Measurements from ENCODE around the gene SLC4A1. TPM values are rescaled to one million over a fixed set of nuclear protein-coding genes. Genes with fewer than 3 reads are reported as not detected.

SLC4A1 gene
- total and polyA plus RNA-seq, 2 donors (not counting 3 experiments of a cell fraction or from before 2014, with no cell fraction given): not detected

DNA sequence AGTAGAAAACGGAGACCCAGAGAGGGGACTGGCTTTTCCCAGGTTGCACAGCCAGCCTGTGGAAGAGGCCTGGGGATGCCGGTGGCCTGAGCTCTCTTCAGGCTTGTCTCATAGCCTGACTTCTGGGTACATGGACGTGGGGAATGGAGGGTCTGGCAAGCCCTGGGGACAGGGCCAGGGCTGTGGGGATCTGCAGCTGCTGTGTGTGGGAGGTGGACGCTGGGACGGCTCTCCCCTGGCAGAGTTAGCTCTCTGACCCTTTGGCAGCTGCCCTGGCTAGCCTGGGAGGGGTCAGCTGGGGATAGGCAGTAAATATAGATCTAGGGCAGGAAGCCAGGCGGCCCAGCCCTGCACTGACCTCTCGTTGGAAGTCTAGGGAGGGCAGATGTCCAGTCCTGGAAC is 20.5 kb downstream of the SLC4A1 start:
- Histone ChIP-seq H3K9me1 (replicated peaks; ENCODE audit: control insufficient read depth, extremely low read depth, insufficient read depth, low read length) (no peaks in the 10 kb centered on the region), H3K27ac (ENCODE audit: insufficient read depth, low read depth, low read length) (no peak overlapping the region), H3K9ac (replicated peaks; ENCODE audit: extremely low read depth, insufficient read depth, low read length) (no peak overlapping the region), H3K36me3 (ENCODE audit: control insufficient read depth in 2 of 2, extremely low read depth in 1 of 2, insufficient read depth in 2 of 2, low read length in 2 of 2) (no peaks in the 10 kb centered on the region), H3K4me3 (replicated peaks in 1 of 3; ENCODE audit: insufficient read depth in 1 of 3, low read depth in 1 of 3, low read length in 3 of 3) (no peak overlapping the region), H2AFZ (ENCODE audit: low read depth, low read length) (no peak overlapping the region), H4K20me1 (replicated peaks; ENCODE audit: control insufficient read depth, extremely low read depth, insufficient read depth, low read length) (no peaks in the 10 kb centered on the region), H3K4me2 (ENCODE audit: insufficient read depth, low read length) (no peak overlapping the region), H3K4me1 (ENCODE audit: control insufficient read depth, extremely low read depth, insufficient read depth, low read length) (peaks cover 3% of the 10 kb centered on the region), H3K79me2 (ENCODE audit: control insufficient read depth, insufficient read depth, low read length) (no peaks in the 10 kb centered on the region), H3K9me3 (replicated peaks; ENCODE audit: control insufficient read depth, insufficient read depth, low read length) (no peaks in the 10 kb centered on the region), H3K27me3 (ENCODE audit: control insufficient read depth in 2 of 2, insufficient read depth in 2 of 2, low read length in 2 of 2) (no peaks in the 10 kb centered on the region)
- FAIRE-seq (no peak), DNase-seq (ENCODE audit: low read depth, low spot score) (no peak)
- intact Hi-C loops (cut with micrococcal nuclease): no loop called here
- ChIA-PET CTCF (interaction anchor here (1.1 kb wide), 1 partner anchor 11 kb away, joined by 4 read pairs; no protein-coding TSS in a partner anchor), POLR2A (interaction anchor here (0.6 kb wide), 1 partner anchor 25 kb away, joined by 4 read pairs; no protein-coding TSS in a partner anchor)
- TF ChIP-seq EZH2 (IDR thresholded peaks at IDR 0.05; ENCODE audit: borderline replicate concordance, low read depth, low read length, severe bottlenecking) (no peak), POLR2AphosphoS5 (IDR thresholded peaks at IDR 0.05; ENCODE audit: insufficient read depth, low read depth, low read length) (no peak), JUN (IDR thresholded peaks at IDR 0.05; ENCODE audit: borderline replicate concordance, insufficient read depth, insufficient read length, low read depth) (no peak), POLR2A (IDR thresholded peaks at IDR 0.05; ENCODE audit: low read depth, low read length) (no peak), MYC (IDR thresholded peaks at IDR 0.05; ENCODE audit: low read depth, low read length) (no peak), FOS (IDR thresholded peaks at IDR 0.05; ENCODE audit: borderline replicate concordance, insufficient read depth, low read length) (no peak), GATA2 (IDR thresholded peaks at IDR 0.05; ENCODE audit: insufficient read depth, insufficient read length, low read depth, low read length) (no peak)
- TF ChIP-seq, protein P1, sequence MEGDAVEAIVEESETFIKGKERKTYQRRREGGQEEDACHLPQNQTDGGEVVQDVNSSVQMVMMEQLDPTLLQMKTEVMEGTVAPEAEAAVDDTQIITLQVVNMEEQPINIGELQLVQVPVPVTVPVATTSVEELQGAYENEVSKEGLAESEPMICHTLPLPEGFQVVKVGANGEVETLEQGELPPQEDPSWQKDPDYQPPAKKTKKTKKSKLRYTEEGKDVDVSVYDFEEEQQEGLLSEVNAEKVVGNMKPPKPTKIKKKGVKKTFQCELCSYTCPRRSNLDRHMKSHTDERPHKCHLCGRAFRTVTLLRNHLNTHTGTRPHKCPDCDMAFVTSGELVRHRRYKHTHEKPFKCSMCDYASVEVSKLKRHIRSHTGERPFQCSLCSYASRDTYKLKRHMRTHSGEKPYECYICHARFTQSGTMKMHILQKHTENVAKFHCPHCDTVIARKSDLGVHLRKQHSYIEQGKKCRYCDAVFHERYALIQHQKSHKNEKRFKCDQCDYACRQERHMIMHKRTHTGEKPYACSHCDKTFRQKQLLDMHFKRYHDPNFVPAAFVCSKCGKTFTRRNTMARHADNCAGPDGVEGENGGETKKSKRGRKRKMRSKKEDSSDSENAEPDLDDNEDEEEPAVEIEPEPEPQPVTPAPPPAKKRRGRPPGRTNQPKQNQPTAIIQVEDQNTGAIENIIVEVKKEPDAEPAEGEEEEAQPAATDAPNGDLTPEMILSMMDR (IDR thresholded peaks at IDR 0.05; ENCODE audit: extremely low read depth in 1 of 2, insufficient read depth in 1 of 2, low read depth in 1 of 2, low read length in 2 of 2): no peak
- TF ChIP-seq, protein P2, sequence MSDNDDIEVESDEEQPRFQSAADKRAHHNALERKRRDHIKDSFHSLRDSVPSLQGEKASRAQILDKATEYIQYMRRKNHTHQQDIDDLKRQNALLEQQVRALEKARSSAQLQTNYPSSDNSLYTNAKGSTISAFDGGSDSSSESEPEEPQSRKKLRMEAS (IDR thresholded peaks at IDR 0.05; ENCODE audit: insufficient read depth, insufficient read length): no peak
- BruUV-seq (replicated peaks): no TSS peak
- dilution Hi-C loops (cut with MboI; ENCODE audit: extremely low pct_ligation_motif_present, low sequenced_read_pairs): no loop called here

Measured in endothelial cell of umbilical vein (primary cell).